Kasumi-1 (cell line): ENCODE results near the gene BTRC.

Experiments
- DNase-seq, 2 experiments: peaks; one replicate each; lab custom pipeline; 2025; lab: John Stamatoyannopoulos, UW

BTRC gene

DNA sequence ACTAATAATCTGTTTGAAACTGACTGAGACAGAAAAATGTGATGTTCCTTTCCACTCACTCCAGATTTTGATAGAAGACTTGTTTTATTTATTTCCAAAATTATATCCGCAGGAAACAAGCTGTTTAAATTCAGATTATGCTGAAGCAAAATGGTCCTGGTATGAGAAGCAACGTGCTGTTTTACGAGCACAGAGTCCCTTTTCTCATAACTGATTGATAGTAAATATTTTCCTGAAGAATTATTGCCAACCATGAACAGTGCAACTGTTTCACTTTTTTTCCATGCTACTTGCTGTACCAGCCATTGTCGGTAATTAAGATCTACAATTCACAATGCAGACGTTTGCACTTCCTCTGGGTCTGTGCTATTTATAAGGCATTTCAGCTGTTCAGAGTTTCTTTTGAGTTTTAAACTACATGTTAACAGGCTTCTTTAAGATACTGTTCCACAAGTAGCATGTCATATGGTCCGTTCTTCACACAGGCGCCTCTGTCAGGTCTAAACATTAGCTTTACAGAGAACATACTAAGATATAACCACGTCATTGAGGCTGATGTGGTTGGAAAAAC is 130.3 kb downstream of the BTRC start:
- no peak for DNase-seq

- DNase-seq, result no peak
Measured at GRCh38 chr10:101485207-101485606, 131.2 kb downstream of the BTRC start.

- DNase-seq, result no peak
Measured at GRCh38 chr10:101485681-101486554, 132.0 kb downstream of the BTRC start.

GRCh38 chr10:101487399-101487798 is 133.4 kb downstream of the BTRC start:
- DNase-seq, result no peak

GRCh38 chr10:101489355-101489754 is 135.4 kb downstream of the BTRC start:
- DNase-seq, result no peak

- no peak for DNase-seq
Measured at GRCh38 chr10:101490026-101490425, 136.1 kb downstream of the BTRC start.

GRCh38 chr10:101492205-101492604 is 138.2 kb downstream of the BTRC start:
- no peak for DNase-seq

DNA sequence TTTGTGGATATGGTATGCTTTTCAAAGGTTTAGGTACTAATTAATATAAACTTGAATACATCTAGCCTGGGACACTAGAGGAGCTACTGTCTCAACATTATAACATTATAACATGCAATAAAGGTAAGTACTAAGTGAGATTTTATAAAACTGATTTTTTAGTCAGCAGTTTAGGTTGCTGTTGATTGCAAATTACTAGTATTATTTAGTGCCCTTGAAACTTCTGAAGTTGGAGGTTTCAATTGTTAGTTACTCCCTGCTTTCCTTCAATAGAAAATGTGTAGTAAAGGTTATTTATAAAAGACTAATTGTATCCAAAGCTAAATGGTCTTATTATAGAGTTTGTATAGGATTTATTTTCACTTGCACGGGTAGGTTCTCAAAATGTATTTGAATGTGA is 138.8 kb downstream of the BTRC start:
- no peak for DNase-seq

DNA sequence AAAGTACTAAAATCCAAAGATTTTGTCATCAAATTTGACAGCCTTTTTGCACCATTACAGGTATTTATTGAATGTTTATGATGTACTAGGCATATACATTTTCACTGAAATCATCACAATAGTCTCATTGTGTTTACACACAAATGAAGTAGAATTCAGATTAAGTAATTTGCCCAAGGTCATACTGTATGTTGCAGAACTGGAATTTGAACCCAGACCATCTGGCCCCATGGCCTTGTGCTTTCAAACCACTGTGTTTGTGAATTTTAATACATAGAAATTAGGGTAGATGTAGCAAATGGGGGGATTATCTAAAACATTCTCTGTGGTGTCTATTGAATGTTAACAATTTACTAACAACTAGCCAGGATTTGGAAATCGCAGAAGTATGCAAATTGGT is 139.3 kb downstream of the BTRC start:
- no peak for DNase-seq

- no peak for DNase-seq
Measured at GRCh38 chr10:101493782-101494281, 139.9 kb downstream of the BTRC start.

- DNase-seq, result no peak
Measured at GRCh38 chr10:101494650-101495049, 140.7 kb downstream of the BTRC start.

GRCh38 chr10:101495324-101495925 is 141.5 kb downstream of the BTRC start:
- peak; percentile 60 to 85 for DNase-seq

DNA sequence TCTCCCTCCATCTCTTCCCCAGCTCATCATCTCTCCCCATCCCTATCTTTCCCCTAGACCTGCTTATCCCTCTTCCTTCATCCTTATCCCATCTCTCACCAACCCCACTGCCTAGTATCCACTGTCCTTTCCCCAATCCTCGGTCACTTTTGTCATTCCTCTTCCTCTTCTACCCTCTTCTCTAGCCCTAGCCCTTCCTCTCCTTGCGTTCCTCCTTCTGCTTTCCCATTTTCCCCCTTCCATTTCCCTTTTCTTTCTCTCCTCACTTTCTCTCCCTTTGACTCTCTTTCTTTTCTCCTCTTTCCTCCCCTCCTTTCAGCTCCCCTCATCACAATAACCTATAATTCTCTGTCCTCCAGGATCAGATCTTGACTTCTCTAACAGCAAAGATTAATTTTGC is 150.5 kb downstream of the BTRC start:
- DNase-seq, result no peak

- no peak for DNase-seq
Measured at GRCh38 chr10:101506829-101507661, 153.1 kb downstream of the BTRC start.

DNA sequence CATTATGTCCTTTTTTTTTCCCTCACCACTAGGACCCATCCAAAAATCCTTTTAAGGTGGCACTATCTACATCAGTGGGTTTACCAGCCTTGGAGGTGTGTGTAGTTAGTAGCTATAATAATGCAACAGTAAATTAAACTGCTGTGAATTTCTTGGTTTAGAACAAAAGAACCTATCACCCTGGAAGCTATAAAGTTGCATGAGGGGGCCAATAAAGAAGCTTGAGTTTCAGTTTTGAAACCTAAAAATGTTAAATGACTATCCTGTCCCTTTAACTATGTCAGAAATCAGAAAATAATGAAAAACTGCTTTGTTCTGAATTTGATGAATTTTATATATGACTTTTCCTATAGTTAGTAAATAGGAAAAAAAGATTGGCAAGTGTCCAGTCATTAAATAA is 153.9 kb downstream of the BTRC start:
- DNase-seq, result no peak

GRCh38 chr10:101511938-101512337 is 158.0 kb downstream of the BTRC start:
- DNase-seq, result no peak

DNA sequence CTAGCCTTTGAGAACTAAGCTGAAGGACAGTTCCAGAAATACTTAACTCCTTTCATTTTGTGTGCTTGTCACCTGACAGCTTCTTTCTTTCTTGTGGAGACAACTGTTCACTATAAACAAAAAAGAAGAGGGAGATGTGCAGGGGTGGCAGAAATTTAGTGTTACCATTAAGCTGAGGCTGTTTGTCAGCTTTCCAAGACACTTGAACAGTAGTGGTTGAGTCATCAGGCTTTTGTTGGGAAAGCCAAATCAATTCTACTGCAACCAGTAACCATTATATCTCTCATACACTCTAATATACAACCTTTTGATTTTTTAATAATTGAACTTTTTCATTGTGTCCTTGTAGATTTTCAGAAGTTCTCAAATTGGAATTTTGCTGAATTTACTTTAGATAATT is 158.8 kb downstream of the BTRC start:
- DNase-seq, result no peak

DNA sequence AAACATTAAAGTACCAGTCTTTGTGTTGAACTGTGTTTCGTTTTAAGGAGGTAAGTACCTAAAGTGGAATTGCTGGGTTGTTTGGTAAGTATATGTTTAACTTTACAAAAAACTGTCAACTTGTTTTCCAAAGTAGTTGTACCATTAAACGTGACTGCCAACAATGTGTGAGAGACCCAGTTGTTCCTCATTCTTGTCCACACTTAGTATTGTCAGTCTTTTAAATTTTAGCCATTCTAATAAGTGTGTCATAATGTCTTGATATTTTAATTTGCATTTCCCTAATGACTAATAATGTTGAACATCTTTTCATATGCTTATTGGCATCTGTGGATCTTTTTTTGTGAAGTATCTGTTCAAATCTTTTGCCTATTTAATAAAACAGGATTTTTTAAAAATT is 159.8 kb downstream of the BTRC start:
- no peak for DNase-seq

DNA sequence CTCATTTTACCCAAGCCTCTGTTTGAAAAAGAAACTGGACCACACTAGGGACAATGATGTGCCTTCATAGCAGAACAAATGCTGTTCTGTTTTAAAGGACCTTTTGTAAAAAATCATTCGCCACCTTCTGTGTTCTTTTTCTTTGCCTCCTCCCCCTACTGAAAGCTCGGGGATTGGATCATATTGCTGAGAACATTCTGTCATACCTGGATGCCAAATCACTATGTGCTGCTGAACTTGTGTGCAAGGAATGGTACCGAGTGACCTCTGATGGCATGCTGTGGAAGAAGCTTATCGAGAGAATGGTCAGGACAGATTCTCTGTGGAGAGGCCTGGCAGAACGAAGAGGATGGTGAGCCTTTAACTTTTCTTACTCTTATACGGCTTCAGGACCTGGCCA is 171.9 kb downstream of the BTRC start:
- no peak for DNase-seq

GRCh38 chr10:101529207-101529606 is 175.2 kb downstream of the BTRC start:
- DNase-seq, result no peak

DNA sequence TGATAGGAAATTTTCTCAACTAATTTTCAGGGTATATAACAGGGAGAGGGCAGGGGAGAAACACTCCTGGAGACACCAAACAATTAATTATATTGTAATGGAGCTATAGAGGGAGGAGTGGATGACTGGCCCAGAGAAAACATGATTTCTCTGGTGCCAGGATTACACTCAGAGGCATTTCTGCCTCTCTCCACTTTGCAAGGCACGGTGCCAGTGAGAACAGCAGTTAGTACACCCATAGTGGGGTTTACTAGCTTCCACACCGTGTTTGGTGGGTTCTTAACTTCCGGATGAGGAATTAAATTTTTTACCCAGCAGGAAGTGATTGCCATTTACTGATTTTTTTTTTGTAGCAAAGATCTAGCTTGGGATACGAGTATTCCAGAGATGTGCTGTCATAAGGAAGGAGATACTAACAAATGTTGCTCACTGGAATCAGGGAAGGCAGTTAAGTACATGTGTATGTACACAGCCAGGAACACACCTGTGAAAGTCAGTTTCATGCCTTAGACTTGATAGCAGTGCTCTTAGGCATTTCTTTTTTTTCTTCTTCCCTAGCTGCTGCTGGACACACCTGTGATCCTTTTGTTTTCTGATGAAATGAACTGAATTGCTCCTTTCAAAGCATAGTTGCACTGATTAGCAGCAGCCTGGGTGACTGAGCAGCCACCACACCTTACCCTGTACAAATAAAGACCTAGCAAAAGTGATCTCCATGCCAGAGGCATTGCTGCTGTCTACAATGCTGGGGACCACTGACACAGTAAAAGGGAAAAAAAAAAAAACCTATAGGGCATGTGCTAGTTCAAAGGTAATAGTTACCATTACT is 176.0 kb downstream of the BTRC start:
- no peak for DNase-seq
